SU-DHL-6 (cell line): Measurements from ENCODE around the gene UBAC2.

ENCODE experiments used
- H2AFZ ChIP-seq: fragments of 200-600 bp; sonication (generic); 2 replicates; pipeline ENCODE4 v1.6.1; 2014; ENCODE audit warnings: low read depth, mild to moderate bottlenecking, moderate library complexity, mixed read lengths, antibody characterized with exemption, low read length; ENCODE audit not compliant: severe bottlenecking
- H3F3A ChIP-seq: fragments of 200-600 bp; shearing (Covaris generic); 2 replicates; pipeline ENCODE4 v1.6.0; 2016; ENCODE audit warnings: antibody characterized with exemption, mild to moderate bottlenecking; ENCODE audit not compliant: insufficient read depth
- H3K27ac ChIP-seq: fragments of 200-600 bp; sonication (generic); 2 replicates; pipeline ENCODE4 v1.5.1; 2016; ENCODE audit warnings: low read depth, mild to moderate bottlenecking, low read length, moderate library complexity, mixed read lengths
- H3K27me3 ChIP-seq: fragments of 200-600 bp; sonication (generic), shearing (Covaris generic); 2 replicates; pipeline ENCODE4 v1.6.0; 2014; ENCODE audit warnings: mild to moderate bottlenecking, low read length
- H3K36me3 ChIP-seq: fragments of 200-600 bp; sonication (generic); 2 replicates; pipeline ENCODE4 v1.6.1; 2014; ENCODE audit warnings: mild to moderate bottlenecking, low read length, mixed read lengths
- H3K4me2 ChIP-seq: fragments of 300-600, 200-600 bp; shearing (Covaris generic), sonication (generic); 2 replicates; pipeline ENCODE4 v1.6.0; 2014; ENCODE audit warnings: low read length, low read depth, mild to moderate bottlenecking; ENCODE audit not compliant: poor library complexity, severe bottlenecking
- H3K4me3 ChIP-seq: fragments of 200-600 bp; sonication (generic); 2 replicates; pipeline ENCODE4 v1.5.1; 2014; ENCODE audit warnings: antibody characterized with exemption, low read length, mild to moderate bottlenecking, mixed read lengths; ENCODE audit not compliant: insufficient read depth, poor library complexity, severe bottlenecking
- H3K79me2 ChIP-seq: fragments of 200-600 bp; sonication (generic); 2 replicates; pipeline ENCODE4 v1.6.1; 2014; ENCODE audit warnings: mild to moderate bottlenecking, low read length, moderate library complexity; ENCODE audit not compliant: insufficient read depth
- H3K9ac ChIP-seq: fragments of 200-600 bp; sonication (generic); 2 replicates; pipeline ENCODE4 v1.7.0; 2014; ENCODE audit warnings: mild to moderate bottlenecking, low read length
- H3K9me2 ChIP-seq: fragments of 200-600 bp; sonication (generic); replicated peaks from 2 replicates; pipeline ENCODE4 v1.6.1; 2014; ENCODE audit warnings: low read length; ENCODE audit not compliant: insufficient read depth
- H3K9me3 ChIP-seq: fragments of 200-600 bp; sonication (generic); 2 replicates; pipeline ENCODE4 v1.6.1; 2014; ENCODE audit warnings: low read length, mixed read lengths; ENCODE audit not compliant: insufficient read depth
- H4K20me1 ChIP-seq: fragments of 200-600 bp; sonication (generic); 2 replicates; pipeline ENCODE4 v1.6.1; 2014; ENCODE audit warnings: low read depth, mild to moderate bottlenecking, antibody characterized with exemption, low read length, moderate library complexity, mixed read lengths
- EZH2phosphoT487 ChIP-seq: fragments of 200-600 bp; sonication (generic), shearing (Covaris generic); conservative IDR thresholded peaks from 2 replicates; pipeline ENCODE4 v1.6.1; 2018; ENCODE audit warnings: mild to moderate bottlenecking, antibody characterized with exemption, low read length, moderate library complexity, mixed read lengths
- TF ChIP-seq, protein P1 (sequence below): fragments of 200-600 bp; sonication (generic); IDR thresholded peaks from one replicate; pipeline ENCODE4 v1.5.1; 2017; ENCODE audit warnings: antibody characterized with exemption, mild to moderate bottlenecking, low read length, moderate library complexity; ENCODE audit not compliant: insufficient read depth, poor library complexity, severe bottlenecking

Gene UBAC2

DNA sequence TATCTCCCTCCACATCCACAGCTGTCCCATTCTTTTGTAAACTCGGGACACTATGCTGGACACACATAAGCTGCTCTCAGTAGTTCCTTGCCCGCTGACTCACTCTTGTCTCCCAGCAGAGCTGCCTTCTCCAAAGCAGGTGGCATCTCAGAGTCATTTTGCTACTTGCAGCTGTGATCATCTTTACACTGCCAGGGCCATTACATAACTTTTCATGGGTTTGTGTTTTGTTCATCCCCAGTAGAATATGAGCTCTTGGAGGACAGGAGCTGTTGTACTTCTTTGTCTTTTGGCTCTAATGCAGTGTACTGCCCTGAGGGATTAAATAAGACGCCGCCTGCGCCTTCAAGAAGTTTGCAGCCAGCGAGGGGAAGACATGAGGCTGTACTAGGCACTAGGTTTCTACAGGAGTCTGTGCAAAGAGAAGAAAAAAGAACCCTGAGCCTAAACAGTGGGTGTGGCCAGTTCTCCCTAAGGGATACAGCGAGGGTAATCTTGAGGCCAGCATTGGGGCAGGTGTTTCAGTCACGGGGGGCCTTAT lies 147.3 kb downstream of the UBAC2 start:
- Histone ChIP-seq H3K9ac (no peak overlapping the region), H3K27me3 (no peaks in the 10 kb centered on the region), H3K36me3 (no peaks in the 10 kb centered on the region; the same call in 1 of the 2 replicates), H2AFZ (no peak overlapping the region), H3K9me3 (no peaks in the 10 kb centered on the region), H4K20me1 (no peaks in the 10 kb centered on the region), H3K9me2 (no peaks in the 10 kb centered on the region), H3K4me3 (no peak overlapping the region), H3K79me2 (no peaks in the 10 kb centered on the region), H3K27ac (no peak overlapping the region), H3K4me2 (no peak overlapping the region), H3F3A (no peaks in the 10 kb centered on the region)
- no peak for TF ChIP-seq EZH2phosphoT487
- TF ChIP-seq, protein P1, sequence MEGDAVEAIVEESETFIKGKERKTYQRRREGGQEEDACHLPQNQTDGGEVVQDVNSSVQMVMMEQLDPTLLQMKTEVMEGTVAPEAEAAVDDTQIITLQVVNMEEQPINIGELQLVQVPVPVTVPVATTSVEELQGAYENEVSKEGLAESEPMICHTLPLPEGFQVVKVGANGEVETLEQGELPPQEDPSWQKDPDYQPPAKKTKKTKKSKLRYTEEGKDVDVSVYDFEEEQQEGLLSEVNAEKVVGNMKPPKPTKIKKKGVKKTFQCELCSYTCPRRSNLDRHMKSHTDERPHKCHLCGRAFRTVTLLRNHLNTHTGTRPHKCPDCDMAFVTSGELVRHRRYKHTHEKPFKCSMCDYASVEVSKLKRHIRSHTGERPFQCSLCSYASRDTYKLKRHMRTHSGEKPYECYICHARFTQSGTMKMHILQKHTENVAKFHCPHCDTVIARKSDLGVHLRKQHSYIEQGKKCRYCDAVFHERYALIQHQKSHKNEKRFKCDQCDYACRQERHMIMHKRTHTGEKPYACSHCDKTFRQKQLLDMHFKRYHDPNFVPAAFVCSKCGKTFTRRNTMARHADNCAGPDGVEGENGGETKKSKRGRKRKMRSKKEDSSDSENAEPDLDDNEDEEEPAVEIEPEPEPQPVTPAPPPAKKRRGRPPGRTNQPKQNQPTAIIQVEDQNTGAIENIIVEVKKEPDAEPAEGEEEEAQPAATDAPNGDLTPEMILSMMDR = no peak

GRCh38 chr13:99350191-99350590 lies 149.5 kb downstream of the UBAC2 start:
- no peaks in the 10 kb centered on the region for H3K9me3 ChIP-seq
- no peak overlapping the region for H3K4me2 ChIP-seq
- H3K9me2 ChIP-seq = no peaks in the 10 kb centered on the region
- no peaks in the 10 kb centered on the region for H4K20me1 ChIP-seq
- no peaks in the 10 kb centered on the region for H3K79me2 ChIP-seq
- H3K9ac ChIP-seq = no peak overlapping the region
- H3K4me3 ChIP-seq = no peak overlapping the region
- no peak overlapping the region for H2AFZ ChIP-seq
- H3K36me3 ChIP-seq = no peaks in the 10 kb centered on the region
- H3F3A ChIP-seq = no peaks in the 10 kb centered on the region
- H3K27ac ChIP-seq = no peak overlapping the region
- TF ChIP-seq, protein P1 = no peak
- no peak for TF ChIP-seq EZH2phosphoT487
- H3K27me3 ChIP-seq = no peaks in the 10 kb centered on the region

GRCh38 chr13:99351772-99352171 lies 151.1 kb downstream of the UBAC2 start:
- H3K9me2 ChIP-seq = no peaks in the 10 kb centered on the region
- H3F3A ChIP-seq = no peaks in the 10 kb centered on the region
- no peak overlapping the region for H3K4me2 ChIP-seq
- H3K27me3 ChIP-seq = no peaks in the 10 kb centered on the region
- H3K27ac ChIP-seq = no peak overlapping the region
- no peak for TF ChIP-seq EZH2phosphoT487
- TF ChIP-seq, protein P1 = no peak
- H3K36me3 ChIP-seq = no peaks in the 10 kb centered on the region
- H4K20me1 ChIP-seq = no peaks in the 10 kb centered on the region
- H3K4me3 ChIP-seq = no peak overlapping the region
- H3K9me3 ChIP-seq = no peaks in the 10 kb centered on the region
- H3K9ac ChIP-seq = no peak overlapping the region
- no peak overlapping the region for H2AFZ ChIP-seq
- H3K79me2 ChIP-seq = no peaks in the 10 kb centered on the region
